ENCODE data around the gene PRPF40A. TPM values are rescaled to one million over a fixed set of nuclear protein-coding genes. Genes with fewer than 3 reads are reported as not detected.
"Not testable (repeated sequence)": the region's sequence is repeated elsewhere in the genome, so short reads cannot be mapped to it uniquely, and the experiment has no call there.

PRPF40A gene
- 127 TPM for total RNA-seq

DNA sequence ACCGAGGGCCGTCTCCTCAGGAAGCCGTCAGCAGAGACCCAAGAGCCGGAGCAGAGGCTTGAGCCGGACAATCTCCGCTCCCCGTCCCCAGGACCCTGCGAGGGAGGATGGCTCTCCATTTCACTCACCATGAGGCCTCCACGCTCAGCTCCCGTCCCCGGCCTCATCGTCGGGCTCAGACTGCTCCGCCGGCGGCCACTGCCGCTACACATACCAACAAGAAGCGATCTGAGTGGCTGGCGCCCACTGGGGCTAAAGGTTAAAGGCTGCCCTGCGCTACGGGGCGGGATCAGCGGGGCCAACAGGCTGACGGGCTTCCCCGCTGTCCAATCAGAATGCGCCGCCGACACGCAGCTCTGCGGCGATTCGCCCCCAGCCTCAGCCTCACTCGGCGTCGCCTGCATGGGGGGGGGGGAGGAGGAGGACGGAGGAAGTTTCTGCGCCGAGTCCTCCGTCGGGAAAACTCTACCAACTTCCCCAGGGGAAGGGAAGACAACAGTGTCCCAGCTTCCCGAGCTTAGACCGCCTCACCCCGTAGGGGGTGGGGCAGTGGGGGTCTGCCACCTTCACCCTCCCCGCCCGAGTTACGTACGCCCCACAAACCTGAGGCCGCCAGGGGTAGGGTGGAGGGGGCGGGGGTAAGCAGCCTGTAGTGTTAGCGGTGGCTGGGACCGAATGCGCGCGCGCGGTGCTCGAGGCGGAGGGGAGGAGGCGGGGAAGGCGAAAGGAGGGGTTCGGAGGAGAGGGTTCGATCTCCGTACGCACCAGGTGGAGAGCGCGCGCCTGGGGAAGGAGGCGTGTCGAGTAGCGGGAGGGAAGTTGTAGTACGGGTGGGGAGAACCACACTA, at the start of gene PRPF40A:
PRPF40A (minus strand) TSS at position 234 of the 848 bp plus-strand sequence; CDS start at position 212, 22 bp downstream.
- DNase-seq: peak; percentile 99

DNA sequence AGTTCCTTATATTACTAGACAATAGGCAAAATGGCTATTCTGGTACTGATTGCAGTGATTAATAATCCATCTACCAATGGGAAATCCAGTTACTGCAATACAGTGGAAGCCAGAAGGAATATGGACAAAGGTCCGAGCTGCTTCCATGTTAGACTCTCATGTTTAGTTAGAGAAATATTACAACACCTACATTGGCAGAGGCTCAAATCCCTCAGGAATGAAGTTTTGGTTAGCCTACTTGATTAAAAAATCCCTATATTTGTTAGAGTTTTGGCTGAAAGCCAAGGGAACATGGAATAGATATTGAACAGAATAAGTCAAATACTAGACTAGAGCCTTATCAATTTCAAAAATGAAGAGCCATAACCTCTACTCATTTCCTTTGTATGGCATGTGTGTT, 49.7 kb upstream of the PRPF40A start:
- no peak for DNase-seq

DNA sequence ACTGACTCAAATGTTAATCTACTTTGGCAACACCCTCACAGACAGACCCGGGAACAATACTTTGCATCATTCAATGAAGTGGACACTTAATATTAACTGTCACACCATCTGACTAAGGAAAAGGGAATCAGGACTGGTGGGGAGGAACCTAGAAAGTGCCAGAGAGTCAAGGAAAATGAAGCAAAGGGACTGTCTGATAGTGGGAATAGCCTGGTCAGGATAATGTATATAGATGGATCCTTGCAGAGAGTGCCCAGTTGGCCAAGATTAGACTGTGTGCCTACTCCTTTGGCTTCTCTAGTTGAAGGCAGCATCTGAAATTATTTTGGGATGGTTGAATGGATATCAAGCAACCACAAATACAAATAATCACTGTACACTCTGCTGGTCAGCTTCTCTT, 46.4 kb upstream of the PRPF40A start:
- no peak for DNase-seq

DNA sequence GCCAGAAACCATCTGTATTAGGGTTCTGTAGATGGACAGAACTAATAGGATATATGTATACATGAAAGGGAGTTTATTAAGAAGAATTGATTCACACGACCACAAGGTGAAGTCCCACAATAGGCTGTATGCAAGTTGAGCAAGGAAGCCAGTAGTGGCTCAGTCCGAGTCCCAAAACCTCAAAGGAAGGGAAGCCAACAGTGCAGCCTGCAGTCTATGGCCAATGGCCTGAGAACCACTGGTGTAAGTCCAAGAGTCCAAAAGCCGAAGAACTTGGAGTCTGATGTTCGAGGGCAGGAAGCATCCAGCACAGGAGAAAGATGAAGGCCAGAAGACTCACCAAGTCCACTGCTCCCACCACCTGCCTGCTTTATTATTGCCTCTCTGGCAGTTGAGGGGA, 45.9 kb upstream of the PRPF40A start:
- not testable (repeated sequence) for DNase-seq

DNA sequence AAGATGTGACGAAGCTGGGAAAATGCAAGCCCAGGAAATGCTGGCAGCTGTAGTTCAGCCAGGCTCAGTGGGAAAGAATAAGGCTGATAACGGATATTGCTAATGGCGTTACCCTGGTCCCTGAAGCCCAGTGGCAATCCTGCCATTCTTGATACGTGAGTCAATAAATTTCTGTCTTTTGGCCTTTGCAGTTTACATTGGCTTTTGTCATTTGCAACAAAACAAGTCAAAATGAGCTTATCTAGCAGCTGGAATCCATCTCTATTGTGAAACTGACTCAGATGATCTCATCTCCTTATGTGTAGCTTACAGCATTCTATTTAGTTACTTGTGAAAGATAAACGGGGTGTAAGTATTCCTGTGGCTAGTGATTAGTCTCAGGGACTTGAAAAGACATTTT, 44.9 kb upstream of the PRPF40A start:
- DNase-seq: no peak

DNA sequence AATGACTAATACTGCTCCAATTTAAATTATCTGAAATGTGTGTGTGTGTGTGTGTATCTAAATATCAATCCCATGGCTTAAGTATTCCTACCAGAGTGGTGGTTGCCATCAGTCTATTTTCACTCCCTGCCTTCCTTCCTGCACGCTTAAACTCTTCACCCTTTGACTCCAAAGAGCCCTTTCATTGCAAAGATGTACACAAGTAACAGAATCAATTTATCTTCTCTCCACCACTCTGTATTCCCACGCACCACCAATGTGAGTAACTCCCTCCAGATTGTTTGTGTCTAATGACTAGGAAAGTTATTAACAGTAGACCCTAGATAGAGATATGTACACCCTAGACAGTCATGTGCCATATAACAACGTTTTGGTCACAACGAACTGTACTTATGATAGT, 44.0 kb upstream of the PRPF40A start:
- no peak for DNase-seq

DNA sequence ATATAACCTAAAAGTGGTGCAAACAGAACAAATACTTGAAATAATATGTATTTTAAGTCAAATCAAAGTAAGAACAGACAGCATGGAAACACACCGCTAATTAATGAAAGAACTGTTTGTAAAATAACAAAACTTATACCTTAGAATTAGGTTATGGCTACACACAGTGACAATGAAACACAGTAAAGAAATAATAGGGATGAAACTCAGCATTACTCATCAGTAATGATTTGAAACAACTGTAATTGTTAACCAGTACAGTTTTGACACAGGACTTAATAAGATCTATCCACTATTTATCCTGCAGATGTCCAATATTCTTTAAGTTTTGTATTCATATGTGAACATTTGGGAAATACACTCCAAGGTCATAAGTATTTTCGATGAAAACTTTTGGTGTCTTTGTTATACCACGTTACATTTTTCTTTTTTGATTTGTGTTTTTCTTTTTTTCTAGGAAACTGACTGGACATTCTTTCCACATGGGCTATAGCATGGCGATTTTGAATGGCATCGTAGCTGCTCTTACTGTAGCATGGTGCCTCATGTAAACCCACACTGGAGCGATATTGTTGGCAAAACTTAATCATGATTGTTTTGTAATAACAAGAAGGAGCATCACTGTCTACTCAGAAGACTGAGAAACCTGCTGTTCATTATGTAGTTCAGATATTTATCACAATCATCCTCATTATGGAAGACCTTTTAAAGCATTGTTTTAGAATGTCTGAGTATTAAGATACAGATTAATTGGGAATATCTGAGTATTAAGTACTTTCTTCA, 42.2 kb upstream of the PRPF40A start:
- DNase-seq: no peak

DNA sequence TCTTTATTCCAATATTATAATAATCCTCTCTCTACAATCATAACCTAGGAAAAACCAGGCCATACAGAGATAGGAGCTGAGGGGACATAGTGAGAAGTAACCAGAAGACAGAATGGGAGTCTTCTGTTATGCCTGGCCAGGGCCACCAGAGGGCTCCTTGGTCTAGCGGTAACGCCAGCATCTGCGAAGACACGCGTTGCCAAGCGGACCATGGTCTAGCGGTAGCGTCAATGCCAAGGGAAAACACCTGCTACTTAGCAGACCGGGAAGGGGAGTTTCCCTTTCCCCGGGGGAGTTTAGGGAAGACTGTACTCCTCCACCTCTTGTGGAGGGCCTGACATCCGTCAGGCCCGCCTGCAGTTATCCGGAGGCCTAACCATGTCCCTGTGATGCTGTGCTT, 37.8 kb upstream of the PRPF40A start:
- DNase-seq: no peak

DNA sequence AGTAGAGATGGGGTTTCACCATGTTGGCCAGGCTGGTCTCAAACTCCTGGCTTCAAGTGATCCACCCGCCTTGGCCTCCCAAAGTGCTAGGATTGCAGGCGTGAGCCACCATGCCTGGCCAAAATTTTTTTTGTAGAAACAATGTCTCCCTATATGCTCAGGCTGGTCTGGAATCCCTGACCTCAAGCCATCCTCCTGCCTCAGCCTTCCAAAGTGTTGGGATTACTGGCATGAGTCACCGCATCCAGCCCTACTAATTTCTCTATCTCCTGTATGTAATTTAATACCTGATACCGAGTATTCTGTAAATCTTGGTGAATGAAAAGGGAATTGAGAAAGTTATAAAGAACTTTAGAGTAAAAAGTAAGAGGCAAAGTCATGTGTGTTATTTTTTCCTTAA, 30.5 kb upstream of the PRPF40A start:
- not testable (repeated sequence) for DNase-seq

DNA sequence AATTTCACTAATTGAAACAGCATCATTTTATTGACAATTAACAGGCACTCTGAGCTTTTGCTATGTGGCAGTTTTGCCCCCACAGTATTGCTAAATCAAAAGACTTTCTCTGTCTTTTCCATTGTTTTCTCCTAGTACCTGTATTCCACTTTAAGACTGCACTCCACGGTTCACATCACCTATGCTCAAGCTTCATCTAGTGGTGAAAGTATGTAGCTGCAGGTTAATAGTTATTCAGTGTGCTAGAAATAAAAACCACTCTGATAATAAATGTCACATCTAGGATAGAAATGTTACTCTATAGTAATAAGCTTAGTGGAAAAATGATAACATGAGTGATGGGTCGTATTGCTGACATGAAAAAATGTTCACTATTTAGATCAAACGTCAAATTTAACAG, 25.7 kb upstream of the PRPF40A start:
- no peak for DNase-seq

DNA sequence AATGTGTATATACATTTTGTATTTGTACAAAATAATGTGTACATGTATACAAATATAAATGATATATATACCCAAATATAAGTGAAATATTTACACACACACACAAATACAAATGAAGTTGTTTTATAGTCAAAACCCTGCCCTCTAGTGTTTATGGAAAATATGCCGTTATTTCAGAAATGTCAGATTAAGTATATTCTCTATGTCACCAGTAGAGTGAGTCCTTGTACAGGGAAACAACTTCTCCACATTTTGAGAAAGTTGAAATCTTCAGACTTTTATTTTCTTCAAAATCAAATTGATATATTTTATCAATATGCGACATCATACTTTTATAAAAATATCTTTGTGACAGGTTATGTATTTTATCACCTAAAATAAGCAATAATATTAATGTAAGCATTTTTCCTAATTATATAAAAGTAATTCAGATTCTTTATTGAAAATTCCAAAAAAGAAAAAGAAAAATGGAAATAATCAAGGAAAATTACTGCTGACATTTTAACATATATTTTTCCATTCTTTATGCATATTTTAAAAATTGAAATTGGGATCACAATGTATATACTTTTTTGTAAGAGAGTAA, 23.6 kb upstream of the PRPF40A start:
- DNase-seq: no peak

DNA sequence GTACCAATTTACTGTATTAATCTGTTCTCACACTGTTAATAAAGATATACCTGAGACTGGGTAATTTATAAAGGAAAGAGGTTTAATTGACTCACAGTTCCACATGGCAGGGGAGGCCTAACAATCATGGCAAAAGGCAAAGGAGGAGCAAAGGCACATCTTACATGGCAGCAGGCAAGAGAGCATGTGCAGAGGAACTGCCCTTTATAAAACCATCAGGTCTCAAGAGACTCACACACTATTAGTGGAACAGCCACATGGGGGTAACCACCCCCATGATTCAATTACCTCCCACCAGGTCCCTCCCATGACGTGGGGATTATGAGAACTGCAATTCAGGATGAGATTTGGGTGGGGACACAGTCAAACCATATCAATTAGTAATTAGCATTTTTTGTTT, 22.4 kb upstream of the PRPF40A start:
- DNase-seq: not testable (repeated sequence)

DNA sequence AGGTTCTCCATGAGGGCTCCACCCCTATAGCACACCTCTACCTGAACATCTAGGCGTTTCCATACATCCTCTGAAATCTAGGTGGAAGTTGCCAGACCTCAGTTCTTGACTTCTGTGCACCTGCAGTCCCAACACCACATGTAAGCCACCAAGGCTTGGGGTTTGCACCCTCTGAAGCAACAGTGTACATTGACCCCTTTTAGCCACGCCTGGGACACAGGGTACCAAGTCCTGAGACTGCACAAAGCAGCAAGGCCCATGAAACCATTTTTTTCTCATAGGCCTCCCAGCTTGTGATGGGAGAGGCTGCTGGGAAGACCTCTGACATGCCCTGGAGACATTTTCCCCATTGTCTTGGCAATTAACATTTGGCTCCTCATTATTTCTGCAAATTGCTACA, 21.2 kb upstream of the PRPF40A start:
- DNase-seq: no peak

DNA sequence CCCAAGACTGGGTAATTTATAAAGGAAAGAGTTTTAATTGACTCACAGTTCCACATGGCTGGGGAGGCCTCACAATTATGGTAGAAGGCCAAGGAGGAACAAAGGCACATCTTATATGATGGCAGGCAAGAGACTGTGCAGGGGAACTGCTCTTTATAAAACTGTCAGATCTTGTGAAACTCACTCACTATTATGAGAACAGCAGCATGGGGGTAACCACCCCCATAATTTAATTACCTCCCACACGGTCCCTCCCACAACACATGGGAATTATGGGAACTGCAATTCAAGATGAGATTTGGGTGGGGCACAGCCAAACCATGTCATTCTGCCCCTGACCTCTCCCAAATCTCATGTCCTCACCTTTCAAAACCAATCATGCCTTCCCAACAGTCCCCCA, 20.2 kb upstream of the PRPF40A start:
- not testable (repeated sequence) for DNase-seq

DNA sequence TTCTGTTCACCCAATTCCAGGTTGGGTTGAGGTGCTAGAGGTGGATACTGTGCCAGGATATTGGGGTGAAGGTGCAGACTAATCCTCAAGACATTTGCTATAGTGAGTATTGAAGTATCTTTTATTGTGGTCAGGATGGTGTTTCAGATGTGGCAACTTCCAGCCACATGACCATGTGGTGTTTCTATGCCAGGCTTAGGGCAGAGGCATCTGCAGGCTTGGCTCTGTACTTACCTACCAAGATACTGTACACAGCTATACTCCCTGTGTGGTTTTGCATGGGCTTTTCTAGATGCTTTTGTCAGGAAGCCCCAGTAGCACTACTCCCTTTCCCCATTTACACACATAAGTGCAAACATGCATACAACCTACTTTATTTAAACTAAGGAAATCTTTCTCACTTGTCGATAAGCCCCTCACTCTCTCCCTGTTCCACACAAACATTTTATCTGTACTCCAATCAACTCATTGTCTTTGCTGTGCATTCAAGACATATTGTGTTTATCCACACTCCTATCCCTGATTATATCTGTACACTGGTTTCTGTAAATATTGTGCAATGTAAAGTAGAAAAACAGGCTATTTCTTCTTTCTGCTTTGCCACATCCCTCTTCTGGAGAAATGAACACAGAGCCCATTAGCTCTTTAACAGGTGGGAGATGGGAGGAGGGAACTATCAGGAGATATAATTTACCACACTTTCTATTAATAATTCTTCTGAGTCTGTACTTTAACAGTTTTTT, 13.5 kb upstream of the PRPF40A start:
- DNase-seq: no peak

DNA sequence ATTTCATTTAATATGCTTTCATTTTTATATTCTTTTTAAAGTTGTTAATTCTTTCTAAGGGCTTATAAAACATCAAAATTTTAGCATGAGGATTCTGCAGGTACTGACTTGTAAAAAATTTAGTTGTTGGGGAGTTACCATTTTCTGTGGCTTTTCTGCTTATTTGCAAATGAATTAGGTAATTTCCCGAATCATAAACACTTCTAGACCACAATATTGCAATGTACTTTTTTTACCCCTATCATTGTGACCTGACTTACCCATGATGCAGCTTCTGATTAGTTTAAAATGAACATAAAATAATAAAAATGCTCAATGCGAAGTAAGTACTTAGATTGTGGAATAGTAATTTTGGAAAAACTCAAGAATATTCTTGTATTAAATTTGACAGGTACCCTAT, 12.6 kb upstream of the PRPF40A start:
- DNase-seq: no peak

DNA sequence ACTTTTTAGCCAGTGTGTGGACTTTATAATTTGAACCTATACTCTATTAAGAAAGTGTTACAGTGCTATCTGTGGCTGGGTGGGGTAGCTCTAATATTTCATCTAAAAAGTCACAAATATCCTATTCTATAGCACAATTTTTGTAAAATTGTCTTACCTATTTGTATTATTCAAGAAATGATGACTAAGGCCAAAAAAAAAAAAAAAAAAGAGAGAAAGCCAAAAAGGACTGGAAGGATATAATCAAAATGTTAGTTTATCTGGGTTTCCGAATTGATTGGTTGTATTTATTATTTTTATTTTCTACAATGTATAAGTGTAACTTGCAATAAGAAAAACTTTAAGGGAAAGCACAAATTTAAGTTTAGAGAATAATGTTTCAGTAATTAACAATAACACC, 6.7 kb upstream of the PRPF40A start:
- DNase-seq: no peak

DNA sequence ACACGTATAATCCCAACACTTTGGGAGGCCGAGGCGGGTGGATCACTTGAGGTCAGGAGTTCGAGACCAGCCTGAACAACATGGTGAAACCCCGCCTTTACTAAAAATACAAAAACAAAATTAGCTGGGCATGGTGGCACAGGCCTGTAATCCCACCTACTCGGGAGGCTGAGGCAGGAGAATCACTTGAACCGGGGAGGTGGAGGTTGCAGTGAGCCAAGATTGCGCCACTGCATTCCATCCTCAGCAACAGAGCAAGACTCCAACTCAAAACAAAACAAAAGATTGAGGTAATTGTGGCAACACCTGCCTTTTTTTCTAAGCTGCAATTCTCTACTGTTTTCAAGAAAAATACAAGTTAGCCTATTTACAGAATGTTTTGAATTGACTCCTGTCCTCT, 5.4 kb upstream of the PRPF40A start:
- not testable (repeated sequence) for DNase-seq

DNA sequence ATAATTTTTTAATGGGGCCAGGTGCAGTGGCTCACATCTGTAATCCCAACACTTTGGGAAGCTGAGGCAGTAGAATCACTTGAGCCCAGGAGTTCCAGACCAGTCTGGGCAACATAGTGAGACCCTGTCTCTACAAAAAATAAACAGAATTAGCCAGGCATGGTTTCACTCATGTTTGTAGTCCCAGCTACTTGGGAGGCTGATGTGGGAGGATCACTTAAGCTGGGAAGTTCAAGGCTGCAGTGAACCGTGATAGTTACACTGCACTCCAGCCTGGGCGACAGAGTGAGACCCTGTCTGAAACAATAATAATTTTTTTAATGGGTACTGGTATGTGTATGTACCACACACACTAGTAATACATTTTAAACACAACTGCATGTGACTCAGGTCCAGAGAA, 3.5 kb upstream of the PRPF40A start:
- no peak for DNase-seq

DNA sequence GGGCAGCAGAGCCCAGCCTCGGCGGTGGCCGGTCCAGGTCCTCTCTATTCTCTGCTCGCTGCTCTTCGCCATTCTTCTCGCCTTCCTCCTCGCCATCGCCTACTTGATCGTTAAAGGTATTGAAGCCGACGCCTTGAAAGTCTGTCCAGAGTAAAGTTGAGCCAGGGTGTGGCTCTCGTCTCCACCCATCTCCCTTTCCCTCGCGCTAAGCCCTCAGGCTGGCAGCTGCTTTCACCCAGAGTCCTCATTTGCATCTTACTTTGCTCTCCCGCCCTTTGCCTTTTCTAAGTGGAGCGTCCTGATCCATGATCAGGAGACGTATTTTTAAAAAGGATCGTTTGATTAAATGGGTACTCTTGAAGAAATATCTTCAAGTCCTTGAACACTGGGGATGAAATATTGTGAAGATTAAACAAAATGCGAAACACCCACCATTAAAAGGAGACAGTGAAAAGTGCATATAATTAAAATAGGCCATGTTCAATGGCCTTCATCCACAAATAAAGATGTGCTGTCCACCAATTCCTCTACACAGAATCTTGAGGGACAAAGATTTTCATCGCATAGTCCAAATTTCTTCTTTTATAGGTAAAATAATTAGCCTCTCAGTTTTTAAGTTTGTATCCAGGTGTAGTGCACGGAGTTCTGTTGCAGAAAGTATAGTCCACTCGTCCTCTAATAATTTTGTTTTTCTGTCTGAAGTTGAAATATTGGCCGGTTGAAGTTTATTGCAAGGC, 1.8 kb upstream of the PRPF40A start:
- no peak for DNase-seq

DNA sequence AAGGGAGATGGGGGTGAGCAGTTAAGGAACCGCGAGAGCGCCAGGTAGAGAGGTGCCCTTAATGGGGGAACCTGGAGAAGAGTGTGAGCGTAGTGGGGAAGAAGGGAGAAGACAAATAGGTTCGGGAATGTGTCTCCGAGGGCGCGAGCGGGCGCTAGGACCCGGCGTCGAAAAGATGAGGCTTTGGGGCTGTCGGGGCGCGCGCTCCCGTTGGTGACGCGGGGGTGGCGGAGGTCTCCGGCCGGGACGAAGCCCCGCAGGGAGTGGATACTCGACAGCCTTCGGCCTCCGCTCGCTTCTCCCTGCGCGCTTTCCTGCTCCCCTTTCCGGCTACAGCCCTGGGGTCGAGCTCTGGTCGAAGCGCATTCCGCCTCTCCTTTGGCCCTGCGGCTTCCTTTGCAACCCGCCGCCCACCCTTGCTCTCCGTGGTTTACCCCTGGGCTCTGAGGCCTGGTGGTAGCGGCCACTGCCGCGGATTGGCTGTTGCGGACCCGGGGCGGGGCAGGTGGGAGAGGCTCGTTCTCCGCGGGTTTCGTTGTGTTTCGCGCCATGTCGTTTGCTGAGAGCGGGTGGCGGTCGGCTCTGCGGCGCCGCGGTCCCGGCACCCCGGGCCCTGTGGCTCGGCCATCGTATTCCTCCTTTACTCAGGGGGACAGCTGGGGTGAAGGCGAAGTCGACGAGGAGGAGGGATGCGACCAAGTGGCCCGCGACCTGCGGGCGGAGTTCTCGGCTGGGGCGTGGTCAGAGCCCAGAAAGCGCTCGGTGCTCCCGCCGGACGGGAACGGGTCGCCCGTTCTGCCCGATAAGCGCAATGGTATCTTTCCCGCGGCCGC, 1.0 kb upstream of the PRPF40A start, which contains the start of gene ARL6IP6:
ARL6IP6 (plus strand) TSS at position 545 of the 833 bp plus-strand sequence; CDS start at position 550, 5 bp downstream.
- peak; percentile 96 for DNase-seq

Measured in occipital lobe (tissue), 2 donors.